Lung (tissue), 12 donors: ENCODE data around the gene FAM76A. TPM values are rescaled to one million over a fixed set of nuclear protein-coding genes. Genes with fewer than 3 reads are reported as not detected.

Experiments
- ATAC-seq: fragments of 200-7000 bp; cut with Tn5 transposase; one replicate; pipeline ENCODE4 v1.9.1; 2020; ENCODE audit warnings: moderate number of reproducible peaks; ENCODE audit not compliant: insufficient read depth, low FRiP score
- DNase-seq, 3 donors: peaks; one replicate each; pipeline ENCODE4 v3.0.0-alpha.2; 2013 to 2017
- H3K27ac ChIP-seq, 2 donors: one replicate each; pipeline ENCODE4 v1.5.1; 2013; ENCODE audit warnings: mild to moderate bottlenecking in 2 of 2, moderate library complexity in 2 of 2, control low read depth in 1 of 2, inconsistent platforms in 1 of 2, low read depth in 1 of 2, low read length in 1 of 2
- H3K27me3 ChIP-seq, 3 donors: one replicate each; pipeline ENCODE4 v1.5.1; 2013; ENCODE audit warnings: low read length in 2 of 3; ENCODE audit not compliant: control insufficient read depth in 3 of 3, insufficient read depth in 3 of 3
- H3K36me3 ChIP-seq, 4 donors: one replicate each; pipeline ENCODE4 v1.5.1; 2013; ENCODE audit warnings: low read length in 4 of 4, mild to moderate bottlenecking in 1 of 4, moderate library complexity in 1 of 4; ENCODE audit not compliant: control insufficient read depth in 4 of 4, insufficient read depth in 4 of 4
- H3K4me1 ChIP-seq, 5 donors: one replicate each; pipeline ENCODE4 v1.5.1; 2013; ENCODE audit warnings: low read length in 5 of 5, mild to moderate bottlenecking in 2 of 5, moderate library complexity in 1 of 5; ENCODE audit not compliant: control insufficient read depth in 5 of 5, insufficient read depth in 5 of 5
- H3K4me3 ChIP-seq: one replicate; pipeline ENCODE4 v1.5.1; 2013; ENCODE audit warnings: mild to moderate bottlenecking, control low read depth, moderate library complexity
- H3K9ac ChIP-seq, 2 donors: one replicate each; pipeline ENCODE4 v1.5.1; 2013; ENCODE audit warnings: low read length in 2 of 2, control low read depth in 1 of 2; ENCODE audit not compliant: insufficient read depth in 1 of 2
- H3K9me3 ChIP-seq, 4 donors: one replicate each; pipeline ENCODE4 v1.5.1; 2013; ENCODE audit warnings: low read length in 3 of 4, mild to moderate bottlenecking in 1 of 4, moderate library complexity in 1 of 4; ENCODE audit not compliant: control insufficient read depth in 4 of 4, insufficient read depth in 3 of 4
- WGBS, 2 donors: extraction: QIAGEN DNeasy Blood & Tissue Kit; methylation state at CpG; one replicate each; pipeline ENCODE4 v1.1.7; 2013; 5-methylcytosine and 5-hydroxymethylcytosine counted together
- polyA plus RNA-seq, 2 donors: library from polyadenylated mRNA; stranded (reverse); fragments of 200-250 nt; gene quantifications; one replicate each; pipeline ENCODE4 v1.2.1, GENCODE V29; 2013
- total RNA-seq, 2 donors: library from RNA; depleted of rRNA in 1 of 2; stranded (reverse); fragments of >200 nt in 1 of 2; gene quantifications; one replicate each; pipeline ENCODE4 v1.2.1, GENCODE V29; 2014 to 2021
- TF ChIP-seq, protein P1 (sequence below): IDR thresholded peaks from 2 replicates; pipeline ENCODE4 v1.5.1; 2012; ENCODE audit warnings: mild to moderate bottlenecking; ENCODE audit errors: control extremely low read depth, extremely low read depth
- donor health status: control.
- donor health status: control.
- donor health status: Bipolar disorder and iron deficiency.
- donor health status: healthy.
- donor health status: DM: yes; HTN: yes; CAD: no.

FAM76A gene
- total and polyA plus RNA-seq, 4 donors: 4.3 to 19.4 (median 13.2) TPM

GRCh38 chr1:27760426-27760825 lies 34.7 kb downstream of the FAM76A start:
- Histone ChIP-seq H3K4me1 (peaks cover 0 to 3% (median 0%) of the 10 kb centered on the region in 5 donors), H3K4me3 (no peak overlapping the region), H3K27ac (no peak overlapping the region), H3K9ac (no peak overlapping the region), H3K36me3 (peaks cover 13 to 31% (median 17%) of the 10 kb centered on the region in 4 donors), H3K9me3 (no peaks in the 10 kb centered on the region), H3K27me3 (no peaks in the 10 kb centered on the region)
- 77 to 93% methylated on average over 3 of the region's 3 CpGs for WGBS, 2 donors
- ATAC-seq: no peak
- TF ChIP-seq, protein P1, sequence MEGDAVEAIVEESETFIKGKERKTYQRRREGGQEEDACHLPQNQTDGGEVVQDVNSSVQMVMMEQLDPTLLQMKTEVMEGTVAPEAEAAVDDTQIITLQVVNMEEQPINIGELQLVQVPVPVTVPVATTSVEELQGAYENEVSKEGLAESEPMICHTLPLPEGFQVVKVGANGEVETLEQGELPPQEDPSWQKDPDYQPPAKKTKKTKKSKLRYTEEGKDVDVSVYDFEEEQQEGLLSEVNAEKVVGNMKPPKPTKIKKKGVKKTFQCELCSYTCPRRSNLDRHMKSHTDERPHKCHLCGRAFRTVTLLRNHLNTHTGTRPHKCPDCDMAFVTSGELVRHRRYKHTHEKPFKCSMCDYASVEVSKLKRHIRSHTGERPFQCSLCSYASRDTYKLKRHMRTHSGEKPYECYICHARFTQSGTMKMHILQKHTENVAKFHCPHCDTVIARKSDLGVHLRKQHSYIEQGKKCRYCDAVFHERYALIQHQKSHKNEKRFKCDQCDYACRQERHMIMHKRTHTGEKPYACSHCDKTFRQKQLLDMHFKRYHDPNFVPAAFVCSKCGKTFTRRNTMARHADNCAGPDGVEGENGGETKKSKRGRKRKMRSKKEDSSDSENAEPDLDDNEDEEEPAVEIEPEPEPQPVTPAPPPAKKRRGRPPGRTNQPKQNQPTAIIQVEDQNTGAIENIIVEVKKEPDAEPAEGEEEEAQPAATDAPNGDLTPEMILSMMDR: no peak
- no peak for DNase-seq

DNA sequence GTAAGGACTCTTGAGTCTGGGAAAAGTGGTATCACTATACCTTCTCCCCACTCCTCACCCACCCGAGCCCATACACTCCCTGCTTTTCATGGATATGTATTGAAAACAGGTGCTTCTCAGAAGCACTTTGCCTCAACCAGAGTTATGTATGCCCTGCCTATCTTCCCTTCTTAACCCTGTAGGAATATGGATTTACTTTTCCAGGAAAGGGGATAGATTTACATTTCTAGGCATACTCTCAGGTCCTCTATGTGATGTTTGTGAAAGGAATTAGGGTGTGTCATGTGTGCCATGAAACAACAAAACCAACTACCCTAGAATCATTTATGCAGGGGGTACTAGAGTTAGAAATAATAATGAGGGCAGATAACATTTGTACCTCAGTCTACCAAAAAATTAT lies 36.3 kb downstream of the FAM76A start:
- H3K36me3 ChIP-seq: peaks cover 9 to 21% (median 16%) of the 10 kb centered on the region in 4 donors
- no peaks in the 10 kb centered on the region for H3K9me3 ChIP-seq
- no peaks in the 10 kb centered on the region for H3K27me3 ChIP-seq
- TF ChIP-seq, protein P1: no peak
- 85 to 95% methylated on average over 1 of the region's 1 CpG for WGBS, 2 donors
- no peak overlapping the region for H3K27ac ChIP-seq
- H3K9ac ChIP-seq: no peak overlapping the region
- no peaks in the 10 kb centered on the region for H3K4me1 ChIP-seq
- ATAC-seq (no peak), DNase-seq (no peak)
- H3K4me3 ChIP-seq: no peak overlapping the region

- DNase-seq: no peak
- Histone ChIP-seq H3K27ac (peak overlapping the region in 1 of 2 donors; percentile 40), H3K36me3 (peaks cover 5 to 18% (median 15%) of the 10 kb centered on the region in 4 donors), H3K9ac (no peak overlapping the region), H3K9me3 (no peaks in the 10 kb centered on the region), H3K4me3 (no peak overlapping the region), H3K27me3 (no peaks in the 10 kb centered on the region), H3K4me1 (no peaks in the 10 kb centered on the region)
- WGBS, 2 donors: 91 to 100% methylated on average over 4 of the region's 4 CpGs
- TF ChIP-seq, protein P1: no peak
- ATAC-seq: no peak
Measured at GRCh38 chr1:27763358-27763757, 37.6 kb downstream of the FAM76A start.

GRCh38 chr1:27770293-27770830 lies 44.6 kb downstream of the FAM76A start:
- DNase-seq (no peak), ATAC-seq (no peak)
- Histone ChIP-seq H3K4me1 (peaks cover 0 to 11% (median 3%) of the 10 kb centered on the region in 5 donors), H3K27ac (no peak overlapping the region), H3K27me3 (no peaks in the 10 kb centered on the region), H3K4me3 (no peak overlapping the region), H3K9ac (no peak overlapping the region), H3K9me3 (no peaks in the 10 kb centered on the region), H3K36me3 (no peaks in the 10 kb centered on the region)
- 73 to 82% methylated on average over 2 of the region's 2 CpGs for WGBS, 2 donors
- TF ChIP-seq, protein P1: no peak
